ENCODE results near the gene STK33.

DNA sequence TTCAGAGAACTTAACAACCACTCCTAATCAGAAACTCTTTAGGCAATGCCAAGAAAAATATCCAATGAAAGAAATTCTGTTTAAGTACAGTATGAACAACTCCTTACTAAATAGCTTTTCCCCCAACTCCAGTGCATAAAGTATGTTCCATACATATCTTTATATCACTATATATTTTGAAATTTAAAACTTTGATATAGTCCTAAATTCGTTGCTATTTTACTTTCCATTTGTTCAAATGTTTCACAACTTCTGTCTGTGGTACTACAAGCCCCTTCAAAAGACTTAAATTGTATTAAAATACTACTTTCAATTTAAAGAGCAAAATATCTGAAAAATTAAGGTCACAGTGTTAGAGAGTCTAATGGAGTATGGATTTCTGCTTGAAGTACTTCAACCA, 52.6 kb downstream of the STK33 start:
- no peak for TF ChIP-seq GATA3 (IDR thresholded peaks at IDR 0.05; ENCODE audit: low read depth, low read length)
- TF ChIP-seq GATA2 (IDR thresholded peaks at IDR 0.05; ENCODE audit: low read depth, low read length): no peak
